GM18861 (cell line): ENCODE data around the gene LARGE2.

ENCODE experiments used
- ATAC-seq: cut with Tn5 transposase; IDR thresholded peaks from one replicate; pipeline ENCODE4 v1.9.1; 2021; ENCODE audit not compliant: unreplicated experiment

The LARGE2 gene

GRCh38 chr11:45913942-45914635 lies 8.4 kb upstream of the LARGE2 start:
- ATAC-seq: no peak

GRCh38 chr11:45915446-45915845 lies 7.0 kb upstream of the LARGE2 start:
- ATAC-seq: no peak

GRCh38 chr11:45917286-45917622 lies 5.2 kb upstream of the LARGE2 start:
- ATAC-seq: no peak

- peak; percentile 84 for ATAC-seq
These were observed 4.7 kb upstream of the LARGE2 start, which contains the start of gene PEX16 for GRCh38 chr11:45917623-45918330. Gene PEX16, minus strand, starts transcription at chr11:45917877. Its CDS starts 66 bp downstream, at chr11:45917811.

DNA sequence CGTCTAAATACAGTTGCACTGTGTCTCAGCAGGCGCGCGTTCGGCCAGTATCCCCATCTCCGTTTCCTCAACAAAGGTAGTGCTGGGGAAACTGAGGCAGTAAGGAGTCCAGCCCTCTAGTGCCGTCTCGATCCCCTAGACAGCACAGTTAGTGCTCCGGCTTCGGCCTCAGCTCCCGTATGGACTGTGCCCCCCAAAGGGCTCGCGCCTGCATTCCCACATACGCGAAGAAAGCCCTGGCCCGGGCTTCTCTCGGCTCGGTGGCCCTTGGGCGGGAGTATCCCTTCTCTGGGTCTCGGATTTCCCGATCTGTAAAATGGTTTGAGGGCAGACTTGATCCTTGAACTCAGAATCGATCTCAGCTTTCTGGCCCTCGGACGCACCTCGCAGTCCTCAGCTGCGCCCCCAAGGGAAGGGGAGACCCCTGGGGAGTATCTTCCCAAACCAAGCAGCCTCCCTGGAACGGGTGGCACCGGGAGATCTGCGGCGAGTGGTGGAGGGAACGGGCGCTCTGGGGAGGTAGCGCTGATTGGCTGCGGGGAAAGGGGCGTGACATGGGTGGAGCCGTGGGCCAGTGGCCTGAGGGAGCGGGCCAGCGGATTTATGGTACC lies 4.0 kb upstream of the LARGE2 start:
- no peak for ATAC-seq

DNA sequence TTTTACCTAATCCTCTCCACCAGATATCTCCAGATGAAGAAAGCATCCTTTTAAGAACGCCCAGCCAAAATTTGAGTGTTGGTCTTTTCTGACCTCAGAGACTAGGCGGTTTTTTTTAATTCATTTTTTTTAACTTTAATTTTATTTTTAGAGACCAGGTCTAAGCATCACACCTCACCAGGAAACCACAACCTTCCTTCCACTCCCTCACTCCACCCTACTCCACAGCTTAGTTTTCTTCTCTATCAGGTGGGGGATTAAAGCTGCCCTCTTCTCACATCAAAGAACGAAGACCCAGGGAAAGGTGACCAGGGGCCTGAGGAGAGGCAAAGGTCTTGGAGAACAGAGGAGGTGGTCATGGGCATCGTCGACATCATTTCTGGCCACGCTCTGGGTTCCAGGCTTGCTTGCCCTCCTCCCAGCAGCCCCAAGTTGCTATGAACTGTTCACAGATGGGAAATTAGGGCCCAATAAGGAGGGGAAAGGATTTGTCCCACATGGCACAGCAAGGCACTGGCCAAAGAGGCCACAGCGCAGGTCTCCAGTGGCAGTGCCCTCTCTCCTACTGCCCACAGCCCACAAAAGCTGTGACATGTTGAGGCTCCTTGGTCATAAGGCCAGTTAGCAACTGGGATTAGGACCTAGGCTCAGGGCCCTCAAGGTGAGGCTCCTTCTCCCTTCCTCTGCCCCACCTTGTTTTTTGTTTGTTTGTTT lies 3.3 kb upstream of the LARGE2 start:
- ATAC-seq: no peak

DNA sequence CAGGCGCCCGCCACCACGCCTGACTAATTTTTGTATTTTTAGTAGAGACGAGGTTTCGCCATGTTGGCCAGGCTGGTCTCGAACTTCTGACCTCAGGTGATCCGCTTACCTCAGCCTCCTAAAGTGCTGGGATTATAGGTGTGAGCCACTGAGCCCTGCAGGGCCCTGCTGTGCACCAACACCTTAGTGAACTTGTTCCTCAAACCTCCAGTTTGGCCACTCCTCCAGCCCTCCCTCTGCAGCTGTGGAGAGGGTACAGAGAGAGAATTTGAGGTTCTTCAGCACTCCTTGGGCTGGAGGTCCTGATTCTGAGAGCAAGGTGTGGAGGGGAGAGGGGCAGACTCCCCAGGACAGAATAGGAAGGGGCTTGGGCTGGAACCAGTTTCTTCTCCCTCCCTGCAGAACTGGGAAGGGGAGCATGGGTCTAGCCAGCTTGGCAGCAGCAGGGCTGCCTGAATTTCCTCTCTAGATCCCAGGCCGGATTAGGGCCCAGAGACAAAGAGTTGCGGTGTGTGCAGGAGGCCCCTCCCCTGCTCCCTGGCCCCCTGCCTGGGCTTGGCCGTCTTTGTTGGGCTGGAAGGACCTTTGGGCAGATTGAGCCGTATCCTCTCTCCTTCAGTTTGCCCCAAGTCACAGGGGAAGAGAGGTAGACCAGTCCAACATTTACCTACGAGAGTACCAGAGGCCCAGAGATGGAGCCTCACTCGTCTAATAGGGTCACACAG lies 2.5 kb upstream of the LARGE2 start:
- ATAC-seq: no peak

- no peak for ATAC-seq
These were observed 1.7 kb upstream of the LARGE2 start for GRCh38 chr11:45920531-45921477.

DNA sequence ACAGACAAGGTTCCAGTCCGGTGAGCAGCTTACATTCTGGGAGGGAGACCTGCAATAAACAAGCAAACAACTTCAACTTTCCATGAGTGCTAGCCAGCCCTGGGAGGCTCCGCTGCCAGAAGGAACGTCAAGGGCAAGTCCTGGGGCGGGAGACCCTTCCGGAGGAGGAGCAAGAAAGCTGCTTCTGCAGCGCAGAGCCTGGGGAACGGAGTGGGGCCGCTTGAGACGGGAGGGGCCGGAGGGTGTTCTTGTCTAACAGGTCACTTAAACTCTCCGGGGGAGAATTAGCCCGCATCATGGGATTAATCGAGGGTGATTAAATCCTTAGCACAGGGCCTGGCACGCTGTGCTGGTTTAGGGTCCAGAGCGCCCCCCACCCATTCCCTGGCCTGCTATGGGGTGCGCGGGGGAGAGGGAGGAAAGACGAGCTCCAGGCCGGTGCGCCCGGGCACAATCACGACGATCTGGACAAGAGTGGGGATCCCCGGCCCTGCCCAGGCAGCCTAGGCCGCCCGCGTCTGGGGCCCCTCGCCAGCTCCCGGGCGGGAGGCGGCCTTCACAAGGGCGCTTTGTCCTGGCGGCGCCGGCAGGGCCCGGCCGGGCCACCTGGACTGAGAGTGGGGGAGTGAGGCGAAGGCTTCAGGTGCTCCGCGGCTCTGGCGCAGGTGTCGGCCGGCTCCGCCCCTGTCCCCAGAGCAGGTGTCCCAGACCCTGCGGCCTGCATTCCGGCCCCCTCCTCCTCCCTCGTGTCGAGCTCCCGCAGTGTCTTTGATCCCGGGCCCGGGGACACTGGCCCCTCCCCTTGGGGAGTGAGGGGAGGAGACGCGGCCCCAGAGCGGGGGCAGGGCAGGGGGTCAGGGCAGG lies 663 bp upstream of the LARGE2 start:
- ATAC-seq: no peak

DNA sequence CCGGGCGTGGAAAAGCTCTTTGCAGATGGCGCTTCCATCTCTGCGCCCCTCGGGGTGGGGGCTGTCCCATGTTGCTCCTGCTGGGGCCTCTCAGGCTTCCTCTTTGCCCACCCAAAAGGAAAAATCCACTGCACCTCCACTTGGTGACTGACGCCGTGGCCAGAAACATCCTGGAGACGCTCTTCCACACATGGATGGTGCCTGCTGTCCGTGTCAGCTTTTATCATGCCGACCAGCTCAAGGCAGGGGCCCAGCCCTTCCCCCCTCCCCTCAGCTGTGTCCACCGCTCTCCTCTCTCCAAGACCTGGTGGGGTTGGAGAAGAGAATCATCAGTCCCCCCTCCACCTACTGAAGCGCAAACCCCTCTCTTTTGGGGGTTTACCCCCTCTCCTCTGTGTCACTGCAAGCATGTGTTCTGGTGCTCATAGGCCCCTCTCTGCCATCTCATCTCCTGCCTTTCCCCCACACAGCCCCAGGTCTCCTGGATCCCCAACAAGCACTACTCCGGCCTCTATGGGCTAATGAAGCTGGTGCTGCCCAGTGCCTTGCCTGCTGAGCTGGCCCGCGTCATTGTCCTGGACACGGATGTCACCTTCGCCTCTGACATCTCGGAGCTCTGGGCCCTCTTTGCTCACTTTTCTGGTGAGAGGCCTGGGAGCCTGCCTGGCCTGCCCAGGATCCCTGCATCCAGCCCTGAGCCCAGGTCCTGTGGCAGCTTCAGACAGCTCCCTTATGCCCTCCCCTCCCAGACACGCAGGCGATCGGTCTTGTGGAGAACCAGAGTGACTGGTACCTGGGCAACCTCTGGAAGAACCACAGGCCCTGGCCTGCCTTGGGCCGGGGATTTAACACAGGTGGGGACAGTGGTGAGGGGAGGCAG lies 1.8 kb downstream of the LARGE2 start:
- ATAC-seq: no peak

GRCh38 chr11:45924927-45925326 lies 2.5 kb downstream of the LARGE2 start:
- no peak for ATAC-seq

- ATAC-seq: no peak
These were observed 3.1 kb downstream of the LARGE2 start for GRCh38 chr11:45925550-45925949.

DNA sequence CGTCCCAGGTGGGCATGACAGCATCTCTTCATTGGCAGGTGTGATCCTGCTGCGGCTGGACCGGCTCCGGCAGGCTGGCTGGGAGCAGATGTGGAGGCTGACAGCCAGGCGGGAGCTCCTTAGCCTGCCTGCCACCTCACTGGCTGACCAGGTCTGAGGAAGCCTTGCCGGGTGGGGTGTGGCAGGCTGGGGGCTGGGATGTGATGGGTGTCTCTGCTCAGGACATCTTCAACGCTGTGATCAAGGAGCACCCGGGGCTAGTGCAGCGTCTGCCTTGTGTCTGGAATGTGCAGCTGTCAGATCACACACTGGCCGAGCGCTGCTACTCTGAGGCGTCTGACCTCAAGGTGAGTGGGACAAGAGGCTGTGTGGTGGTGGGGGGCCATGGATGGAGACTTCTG lies 3.5 kb downstream of the LARGE2 start:
- ATAC-seq: no peak

DNA sequence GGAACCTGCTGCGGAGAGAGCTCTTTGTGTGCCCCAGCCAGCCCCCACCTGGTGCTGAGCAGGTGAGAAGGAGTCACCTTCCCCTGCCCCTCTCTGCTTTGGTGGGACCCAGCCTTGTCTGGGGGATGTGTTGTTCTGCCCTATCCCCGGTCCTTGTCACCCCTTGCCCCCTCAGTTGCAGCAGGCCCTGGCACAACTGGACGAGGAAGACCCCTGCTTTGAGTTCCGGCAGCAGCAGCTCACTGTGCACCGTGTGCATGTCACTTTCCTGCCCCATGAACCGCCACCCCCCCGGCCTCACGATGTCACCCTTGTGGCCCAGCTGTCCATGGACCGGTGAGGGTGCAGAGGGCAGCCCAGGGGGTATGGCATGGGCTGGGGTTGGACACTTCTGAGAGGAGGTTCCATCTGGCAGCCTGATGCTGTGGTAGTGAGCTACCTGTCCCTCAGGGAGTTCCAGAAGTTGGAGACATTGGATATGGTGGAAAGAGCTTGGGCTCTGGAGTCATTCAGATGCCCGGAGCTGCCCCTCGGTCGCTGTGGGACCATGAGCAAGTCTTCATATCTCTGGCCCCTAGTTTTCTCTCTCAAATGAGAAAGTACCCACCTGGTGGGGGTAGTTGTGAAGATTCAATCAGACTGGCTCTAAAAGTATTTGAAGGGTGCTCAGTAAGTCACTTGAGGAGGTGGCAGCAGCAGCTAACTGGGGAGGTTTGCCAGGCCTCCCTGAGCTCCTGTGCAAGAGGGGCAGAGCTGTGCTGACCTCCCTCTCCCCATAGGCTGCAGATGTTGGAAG lies 4.3 kb downstream of the LARGE2 start:
- ATAC-seq: no peak

GRCh38 chr11:45927332-45927683 lies 4.9 kb downstream of the LARGE2 start:
- ATAC-seq: no peak

- no peak for ATAC-seq
These were observed 5.4 kb downstream of the LARGE2 start for GRCh38 chr11:45927684-45928413.
